HEK293 (cell line): ENCODE data around the gene CDCP1.

ENCODE experiments used
- CTCF ChIA-PET: fragments of 350-600 bp; formaldehyde crosslinking; extraction: SDS; loops from one replicate; lab custom pipeline; 2021; ENCODE audit warnings: antibody characterized with exemption; lab: Yijun Ruan, JAX
- POLR2A ChIA-PET: fragments of 300-600 bp; formaldehyde crosslinking; extraction: SDS; loops from one replicate; lab custom pipeline; 2020; ENCODE audit warnings: antibody characterized with exemption, inconsistent platforms; lab: Yijun Ruan, JAX
- H3K27ac ChIP-seq: fragments of 200-500 bp; sonication (Bioruptor generic); 2 replicates; pipeline ENCODE4 v1.5.1; 2014; ENCODE audit warnings: low read depth, low read length, control low read depth, inconsistent platforms; ENCODE audit errors: extremely low read depth
- H3K36me3 ChIP-seq, 2 experiments: fragments of 200-500 bp in 1 of 2; sonication (Bioruptor generic) in 1 of 2; 1 replicate in 1 of 2; 2 replicates in 1 of 2; pipeline ENCODE4 v1.5.1; 2014 to 2017; ENCODE audit warnings: inconsistent platforms in 2 of 2, low read length in 2 of 2; ENCODE audit not compliant: control insufficient read depth in 2 of 2, insufficient read depth in 1 of 2
- H3K4me1 ChIP-seq: fragments of 200-500 bp; sonication (Bioruptor generic); 2 replicates; pipeline ENCODE4 v1.5.1; 2014; ENCODE audit warnings: mild to moderate bottlenecking, low read length, inconsistent platforms; ENCODE audit not compliant: control insufficient read depth, insufficient read depth
- H3K4me3 ChIP-seq: 2 replicates; pipeline ENCODE4 v1.5.1; 2011; ENCODE audit warnings: low read depth, mild to moderate bottlenecking, control low read depth, low read length, moderate library complexity
- H3K9me3 ChIP-seq: fragments of 200-500 bp; sonication (Bioruptor generic); 2 replicates; pipeline ENCODE4 v1.5.1; 2014; ENCODE audit warnings: low read depth, low read length, inconsistent platforms; ENCODE audit not compliant: control insufficient read depth, insufficient read depth
- FEZF1 ChIP-seq: fragments of 450-650 bp; formaldehyde crosslinking; IDR thresholded peaks from 2 replicates; pipeline ENCODE4 v1.5.1; 2016; ENCODE audit warnings: missing biosample characterization, missing genetic modification characterization
- MYNN ChIP-seq: fragments of 450-650 bp; formaldehyde crosslinking; IDR thresholded peaks from 2 replicates; pipeline ENCODE4 v1.5.1; 2016; ENCODE audit warnings: missing biosample characterization, missing genetic modification characterization, borderline replicate concordance
- SETDB1 ChIP-seq: IDR thresholded peaks from one replicate; pipeline ENCODE4 v1.6.1; 2017; ENCODE audit warnings: mild to moderate bottlenecking, low read length, moderate library complexity, mixed read lengths; ENCODE audit not compliant: insufficient read length
- SP3 ChIP-seq: fragments of 450-650 bp; formaldehyde crosslinking; IDR thresholded peaks from 2 replicates; pipeline ENCODE4 v1.5.1; 2016; ENCODE audit warnings: missing biosample characterization, missing genetic modification characterization
- TSHZ1 ChIP-seq: fragments of 450-650 bp; formaldehyde crosslinking; IDR thresholded peaks from 2 replicates; pipeline ENCODE4 v1.5.1; 2016; ENCODE audit warnings: missing biosample characterization, missing genetic modification characterization, borderline replicate concordance
- ZBTB6 ChIP-seq: fragments of 450-650 bp; formaldehyde crosslinking; IDR thresholded peaks from 2 replicates; pipeline ENCODE4 v1.5.1; 2017; ENCODE audit warnings: missing biosample characterization, missing genetic modification characterization
- ZBTB8A ChIP-seq: fragments of 450-650 bp; formaldehyde crosslinking; IDR thresholded peaks from 2 replicates; pipeline ENCODE4 v1.5.1; 2016; ENCODE audit warnings: missing biosample characterization, missing genetic modification characterization
- ZFHX2 ChIP-seq: fragments of 450-650 bp; formaldehyde crosslinking; conservative IDR thresholded peaks from 2 replicates; pipeline ENCODE4 v1.5.1; 2016; ENCODE audit warnings: missing biosample characterization, missing genetic modification characterization
- ZNF175 ChIP-seq: fragments of 450-650 bp; formaldehyde crosslinking; IDR thresholded peaks from 2 replicates; pipeline ENCODE4 v1.5.1; 2016; ENCODE audit warnings: missing biosample characterization, missing genetic modification characterization
- ZNF335 ChIP-seq: fragments of 450-650 bp; formaldehyde crosslinking; conservative IDR thresholded peaks from 2 replicates; pipeline ENCODE4 v1.5.1; 2016; ENCODE audit warnings: missing biosample characterization, missing genetic modification characterization
- ZNF350 ChIP-seq: fragments of 450-650 bp; formaldehyde crosslinking; IDR thresholded peaks from 2 replicates; pipeline ENCODE4 v1.5.0; 2017; ENCODE audit warnings: missing biosample characterization, mild to moderate bottlenecking, missing genetic modification characterization
- ZNF48 ChIP-seq: fragments of 450-650 bp; formaldehyde crosslinking; IDR thresholded peaks from 2 replicates; pipeline ENCODE4 v1.5.1; 2016; ENCODE audit warnings: missing biosample characterization, missing genetic modification characterization
- ZNF692 ChIP-seq: fragments of 450-650 bp; formaldehyde crosslinking; IDR thresholded peaks from 2 replicates; pipeline ENCODE4 v1.5.1; 2016; ENCODE audit warnings: missing biosample characterization, missing genetic modification characterization
- ZNF785 ChIP-seq: fragments of 450-650 bp; formaldehyde crosslinking; IDR thresholded peaks from 2 replicates; pipeline ENCODE4 v1.5.1; 2016; ENCODE audit warnings: missing biosample characterization, missing genetic modification characterization
- TF ChIP-seq, protein P1 (sequence below): fragments of 450-650 bp; formaldehyde crosslinking; IDR thresholded peaks from 2 replicates; pipeline ENCODE4 v1.5.1; 2017; ENCODE audit warnings: missing biosample characterization, mild to moderate bottlenecking, missing genetic modification characterization, moderate library complexity
- TF ChIP-seq, protein P2 (sequence below): fragments of 450-650 bp; IDR thresholded peaks from 2 replicates; pipeline ENCODE4 v1.5.1; 2018; ENCODE audit warnings: missing biosample characterization, missing genetic modification characterization
- TF ChIP-seq, protein P3 (sequence below): fragments of 450-650 bp; formaldehyde crosslinking; IDR thresholded peaks from 2 replicates; pipeline ENCODE4 v1.5.0; 2017; ENCODE audit warnings: missing biosample characterization, missing genetic modification characterization, borderline replicate concordance

The CDCP1 gene

GRCh38 chr3:45064512-45065372 is 81.4 kb downstream of the CDCP1 start:
- H3K4me1 ChIP-seq = no peaks in the 10 kb centered on the region
- ChIA-PET POLR2A (no interaction called here), CTCF (interaction anchor here (1.3 kb wide), 1 partner anchor 10 kb away, joined by 3 read pairs; no protein-coding TSS in a partner anchor)
- no peak overlapping the region for H3K4me3 ChIP-seq
- H3K9me3 ChIP-seq = no peaks in the 10 kb centered on the region
- H3K36me3 ChIP-seq = no peaks in the 10 kb centered on the region
- TF ChIP-seq SP3 (tag by site-specific recombination) (no peak), ZNF785 (tag by site-specific recombination) (no peak), ZNF48 (no peak), TSHZ1 (tag by site-specific recombination) (no peak), ZNF692 (tag by site-specific recombination) (no peak), ZNF350 (tag by site-specific recombination) (no peak), ZNF175 (no peak), MYNN (no peak), SETDB1 (no peak), ZBTB6 (tag by site-specific recombination) (no peak), ZFHX2 (tag by site-specific recombination) (no peak), ZNF335 (tag by site-specific recombination) (no peak), FEZF1 (tag by site-specific recombination) (no peak), ZBTB8A (no peak)
- TF ChIP-seq, protein P1, sequence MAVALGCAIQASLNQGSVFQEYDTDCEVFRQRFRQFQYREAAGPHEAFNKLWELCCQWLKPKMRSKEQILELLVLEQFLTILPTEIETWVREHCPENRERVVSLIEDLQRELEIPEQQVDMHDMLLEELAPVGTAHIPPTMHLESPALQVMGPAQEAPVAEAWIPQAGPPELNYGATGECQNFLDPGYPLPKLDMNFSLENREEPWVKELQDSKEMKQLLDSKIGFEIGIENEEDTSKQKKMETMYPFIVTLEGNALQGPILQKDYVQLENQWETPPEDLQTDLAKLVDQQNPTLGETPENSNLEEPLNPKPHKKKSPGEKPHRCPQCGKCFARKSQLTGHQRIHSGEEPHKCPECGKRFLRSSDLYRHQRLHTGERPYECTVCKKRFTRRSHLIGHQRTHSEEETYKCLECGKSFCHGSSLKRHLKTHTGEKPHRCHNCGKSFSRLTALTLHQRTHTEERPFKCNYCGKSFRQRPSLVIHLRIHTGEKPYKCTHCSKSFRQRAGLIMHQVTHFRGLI = no peak
- TF ChIP-seq, protein P2, sequence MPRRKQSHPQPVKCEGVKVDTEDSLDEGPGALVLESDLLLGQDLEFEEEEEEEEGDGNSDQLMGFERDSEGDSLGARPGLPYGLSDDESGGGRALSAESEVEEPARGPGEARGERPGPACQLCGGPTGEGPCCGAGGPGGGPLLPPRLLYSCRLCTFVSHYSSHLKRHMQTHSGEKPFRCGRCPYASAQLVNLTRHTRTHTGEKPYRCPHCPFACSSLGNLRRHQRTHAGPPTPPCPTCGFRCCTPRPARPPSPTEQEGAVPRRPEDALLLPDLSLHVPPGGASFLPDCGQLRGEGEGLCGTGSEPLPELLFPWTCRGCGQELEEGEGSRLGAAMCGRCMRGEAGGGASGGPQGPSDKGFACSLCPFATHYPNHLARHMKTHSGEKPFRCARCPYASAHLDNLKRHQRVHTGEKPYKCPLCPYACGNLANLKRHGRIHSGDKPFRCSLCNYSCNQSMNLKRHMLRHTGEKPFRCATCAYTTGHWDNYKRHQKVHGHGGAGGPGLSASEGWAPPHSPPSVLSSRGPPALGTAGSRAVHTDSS (tag by site-specific recombination) = no peak
- TF ChIP-seq, protein P3, sequence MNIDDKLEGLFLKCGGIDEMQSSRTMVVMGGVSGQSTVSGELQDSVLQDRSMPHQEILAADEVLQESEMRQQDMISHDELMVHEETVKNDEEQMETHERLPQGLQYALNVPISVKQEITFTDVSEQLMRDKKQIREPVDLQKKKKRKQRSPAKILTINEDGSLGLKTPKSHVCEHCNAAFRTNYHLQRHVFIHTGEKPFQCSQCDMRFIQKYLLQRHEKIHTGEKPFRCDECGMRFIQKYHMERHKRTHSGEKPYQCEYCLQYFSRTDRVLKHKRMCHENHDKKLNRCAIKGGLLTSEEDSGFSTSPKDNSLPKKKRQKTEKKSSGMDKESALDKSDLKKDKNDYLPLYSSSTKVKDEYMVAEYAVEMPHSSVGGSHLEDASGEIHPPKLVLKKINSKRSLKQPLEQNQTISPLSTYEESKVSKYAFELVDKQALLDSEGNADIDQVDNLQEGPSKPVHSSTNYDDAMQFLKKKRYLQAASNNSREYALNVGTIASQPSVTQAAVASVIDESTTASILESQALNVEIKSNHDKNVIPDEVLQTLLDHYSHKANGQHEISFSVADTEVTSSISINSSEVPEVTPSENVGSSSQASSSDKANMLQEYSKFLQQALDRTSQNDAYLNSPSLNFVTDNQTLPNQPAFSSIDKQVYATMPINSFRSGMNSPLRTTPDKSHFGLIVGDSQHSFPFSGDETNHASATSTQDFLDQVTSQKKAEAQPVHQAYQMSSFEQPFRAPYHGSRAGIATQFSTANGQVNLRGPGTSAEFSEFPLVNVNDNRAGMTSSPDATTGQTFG (tag by site-specific recombination) = no peak
- no peak overlapping the region for H3K27ac ChIP-seq
